ENCODE results near the gene TIAM1. TPM values are rescaled to one million over a fixed set of nuclear protein-coding genes. Genes with fewer than 3 reads are reported as not detected.

The TIAM1 gene
- polyA plus RNA-seq, 2 of the 4 experiments (the other 2 are of a cell fraction): 0.23 to 0.40 TPM

DNA sequence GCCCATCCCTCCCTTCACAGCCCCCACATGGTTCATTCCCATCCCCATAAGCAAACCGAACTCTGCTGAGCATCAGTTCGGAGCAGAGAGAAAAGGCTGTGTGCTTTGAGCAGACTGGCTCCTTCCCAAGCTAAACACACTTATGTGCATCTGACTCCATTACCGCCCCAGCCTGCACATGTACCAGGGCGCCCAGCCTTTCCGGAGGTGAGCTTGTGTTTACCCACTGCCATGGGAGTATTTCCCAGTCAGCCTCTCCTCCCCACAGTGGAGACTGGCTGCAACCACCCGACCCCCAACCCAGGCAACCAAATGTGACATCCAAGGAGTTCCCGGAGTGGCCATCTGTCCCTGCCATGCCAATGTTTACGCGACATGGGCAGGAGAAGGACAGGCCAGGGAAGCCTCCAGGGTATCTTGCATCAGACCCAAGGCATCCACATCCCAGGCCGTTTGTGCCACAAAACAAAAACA, 9.4 kb downstream of the TIAM1 start:
- WGBS (ENCODE audit: missing lambda C conversion rate): 42% methylated on average over 8 of the region's 10 CpGs
- DNase-seq (ENCODE audit: low read depth in 1 of 2, low spot score in 1 of 2): no peak
- Histone ChIP-seq H3K4me2 (no peak overlapping the region), H3K4me3 (no peak overlapping the region), H3K4me1 (no peaks in the 10 kb centered on the region), H3K27ac (no peak overlapping the region), H3K9me3 (no peaks in the 10 kb centered on the region)
- no peak for FAIRE-seq
- ChIA-PET POLR2A (no interaction called here), CTCF (interaction anchor here (1.6 kb wide), 1 partner anchor 20 kb away, joined by 3 read pairs; no protein-coding TSS in a partner anchor)
- ATAC-seq: no peak
- TF ChIP-seq, protein P1, sequence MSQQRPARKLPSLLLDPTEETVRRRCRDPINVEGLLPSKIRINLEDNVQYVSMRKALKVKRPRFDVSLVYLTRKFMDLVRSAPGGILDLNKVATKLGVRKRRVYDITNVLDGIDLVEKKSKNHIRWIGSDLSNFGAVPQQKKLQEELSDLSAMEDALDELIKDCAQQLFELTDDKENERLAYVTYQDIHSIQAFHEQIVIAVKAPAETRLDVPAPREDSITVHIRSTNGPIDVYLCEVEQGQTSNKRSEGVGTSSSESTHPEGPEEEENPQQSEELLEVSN (IDR thresholded peaks at IDR 0.05; ENCODE audit: borderline replicate concordance, low read depth): no peak
- TF ChIP-seq RAD21 (conservative IDR thresholded peaks at IDR 0.05 in 1 of 2, IDR thresholded peaks at IDR 0.05 in 1 of 2): no peak
- TF ChIP-seq HOXA7 (CRISPR knock-in tag; IDR thresholded peaks at IDR 0.05): no peak
- no peak for TF ChIP-seq KDM5A (IDR thresholded peaks at IDR 0.05)
- TF ChIP-seq EHMT2 (IDR thresholded peaks at IDR 0.05; ENCODE audit: low read depth): no peak
- no peak for TF ChIP-seq CHD2 (IDR thresholded peaks at IDR 0.05; ENCODE audit: low read length, partially characterized antibody)
- TF ChIP-seq RCOR1 (IDR thresholded peaks at IDR 0.05; ENCODE audit: low read depth, low read length): no peak
- no peak for TF ChIP-seq FOXS1 (CRISPR knock-in tag; IDR thresholded peaks at IDR 0.05)
- no peak for TF ChIP-seq HOXB5 (CRISPR knock-in tag; IDR thresholded peaks at IDR 0.05)
- no peak for TF ChIP-seq REST (IDR thresholded peaks at IDR 0.05)
- TF ChIP-seq PHF8 (IDR thresholded peaks at IDR 0.05; ENCODE audit: borderline replicate concordance, low read depth): no peak
- no peak for TF ChIP-seq EP300 (IDR thresholded peaks at IDR 0.05)
- no peak for TF ChIP-seq ZFP36 (IDR thresholded peaks at IDR 0.05; ENCODE audit: borderline replicate concordance, partially characterized antibody)
- TF ChIP-seq FOSB (CRISPR knock-in tag; IDR thresholded peaks at IDR 0.05): no peak
- no peak for TF ChIP-seq POLR2AphosphoS2 (conservative IDR thresholded peaks at IDR 0.05; ENCODE audit: low read length)
- no peak for TF ChIP-seq MAZ (IDR thresholded peaks at IDR 0.05; ENCODE audit: borderline replicate concordance, low read depth, low read length)
- TF ChIP-seq SREBF2 (IDR thresholded peaks at IDR 0.05): no peak
- no peak for TF ChIP-seq ZNF302 (CRISPR knock-in tag; IDR thresholded peaks at IDR 0.05)
- TF ChIP-seq HEYL (CRISPR knock-in tag; IDR thresholded peaks at IDR 0.05): no peak

DNA sequence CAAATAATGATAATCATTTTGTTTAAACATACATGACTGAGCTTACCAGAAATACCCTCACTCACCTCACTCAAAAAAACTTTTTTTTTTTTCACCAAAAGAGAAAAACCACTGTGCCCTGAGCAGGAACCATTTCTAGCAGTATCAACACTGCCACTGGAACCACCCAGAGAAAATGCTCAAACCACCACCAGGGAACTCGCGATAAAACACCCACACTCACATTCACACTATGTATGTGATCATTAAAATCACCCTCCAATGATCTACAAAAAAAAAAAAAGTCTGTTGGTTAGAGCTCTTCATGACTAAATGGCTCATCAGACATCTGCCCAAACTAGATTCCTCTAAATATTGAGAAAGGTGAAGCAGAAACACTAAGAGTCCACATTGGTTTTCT, 11.5 kb downstream of the TIAM1 start:
- no peak for FAIRE-seq
- POLR2A ChIA-PET: no interaction called here
- WGBS (ENCODE audit: missing lambda C conversion rate): 47% methylated on average over 2 of the region's 2 CpGs
- H3K4me1 ChIP-seq: no peaks in the 10 kb centered on the region
- CTCF ChIA-PET: interaction anchor here (1.6 to 4.3 kb wide), 2 partner anchors 15 to 248 kb away, joined by 6 to 16 read pairs; no protein-coding TSS in a partner anchor
- no peak overlapping the region for H3K4me2 ChIP-seq
- no peak overlapping the region for H3K27ac ChIP-seq
- DNase-seq (ENCODE audit: low read depth in 1 of 2, low spot score in 1 of 2): no peak
- H3K9me3 ChIP-seq: no peaks in the 10 kb centered on the region
- no peak overlapping the region for H3K4me3 ChIP-seq
- no peak for ATAC-seq
- TF ChIP-seq HDAC2 (IDR thresholded peaks at IDR 0.05) (no peak), RFX5 (IDR thresholded peaks at IDR 0.05) (no peak), EP300 (IDR thresholded peaks at IDR 0.05) (no peak), REST (IDR thresholded peaks at IDR 0.05) (no peak), USF2 (IDR thresholded peaks at IDR 0.05) (no peak), ELK1 (IDR thresholded peaks at IDR 0.05; ENCODE audit: low read depth, low read length) (no peak), RARB (CRISPR knock-in tag; IDR thresholded peaks at IDR 0.05) (no peak), MYC (IDR thresholded peaks at IDR 0.05; ENCODE audit: borderline replicate concordance, low read length) (no peak), SMC3 (IDR thresholded peaks at IDR 0.05) (no peak), FOXS1 (CRISPR knock-in tag; IDR thresholded peaks at IDR 0.05) (no peak), HOXA7 (CRISPR knock-in tag; IDR thresholded peaks at IDR 0.05) (no peak), MAX (IDR thresholded peaks at IDR 0.05) (no peak), POLR2AphosphoS2 (conservative IDR thresholded peaks at IDR 0.05; ENCODE audit: low read length) (no peak), JUNB (IDR thresholded peaks at IDR 0.05) (no peak), EHMT2 (IDR thresholded peaks at IDR 0.05; ENCODE audit: low read depth) (no peak), HEYL (CRISPR knock-in tag; IDR thresholded peaks at IDR 0.05) (no peak)
